ENCODE results near the gene PLA2G3.

DNA sequence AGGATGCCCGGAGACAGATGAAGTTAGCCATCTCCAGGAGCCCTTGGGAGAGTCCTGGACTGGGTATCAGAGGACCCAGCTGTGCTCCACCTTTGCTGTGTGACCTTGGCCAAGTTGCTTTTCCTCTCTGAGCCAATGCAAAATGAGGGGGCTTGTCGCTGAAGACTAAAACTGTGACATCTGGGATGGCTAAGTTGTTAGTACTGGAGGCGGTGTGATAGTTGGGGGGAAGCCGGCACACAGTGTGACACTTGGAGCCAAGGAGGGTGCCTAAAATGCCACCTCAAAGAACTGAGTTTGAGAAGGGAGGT is 17.1 kb downstream of the PLA2G3 start:
- TF ChIP-seq POLR2A (IDR thresholded peaks at IDR 0.05; ENCODE audit: low read depth, low read length) (no peak), CTCF (IDR thresholded peaks at IDR 0.05; ENCODE audit: extremely low read depth in 1 of 2, insufficient read depth in 1 of 2, low read depth in 1 of 2, low read length in 2 of 2) (no peak), FOS (IDR thresholded peaks at IDR 0.05; ENCODE audit: borderline replicate concordance, insufficient read depth, low read length) (no peak), EZH2 (IDR thresholded peaks at IDR 0.05; ENCODE audit: borderline replicate concordance, low read depth, low read length, severe bottlenecking) (no peak), POLR2AphosphoS5 (IDR thresholded peaks at IDR 0.05; ENCODE audit: insufficient read depth, low read depth, low read length) (no peak), GATA2 (IDR thresholded peaks at IDR 0.05; ENCODE audit: insufficient read depth, insufficient read length, low read depth, low read length) (no peak), MYC (IDR thresholded peaks at IDR 0.05; ENCODE audit: low read depth, low read length) (no peak)
- TF ChIP-seq, protein P1, sequence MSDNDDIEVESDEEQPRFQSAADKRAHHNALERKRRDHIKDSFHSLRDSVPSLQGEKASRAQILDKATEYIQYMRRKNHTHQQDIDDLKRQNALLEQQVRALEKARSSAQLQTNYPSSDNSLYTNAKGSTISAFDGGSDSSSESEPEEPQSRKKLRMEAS (IDR thresholded peaks at IDR 0.05; ENCODE audit: insufficient read depth, insufficient read length) = no peak
